Measurements from ENCODE around the gene ZNF526.

The ZNF526 gene, protein sequence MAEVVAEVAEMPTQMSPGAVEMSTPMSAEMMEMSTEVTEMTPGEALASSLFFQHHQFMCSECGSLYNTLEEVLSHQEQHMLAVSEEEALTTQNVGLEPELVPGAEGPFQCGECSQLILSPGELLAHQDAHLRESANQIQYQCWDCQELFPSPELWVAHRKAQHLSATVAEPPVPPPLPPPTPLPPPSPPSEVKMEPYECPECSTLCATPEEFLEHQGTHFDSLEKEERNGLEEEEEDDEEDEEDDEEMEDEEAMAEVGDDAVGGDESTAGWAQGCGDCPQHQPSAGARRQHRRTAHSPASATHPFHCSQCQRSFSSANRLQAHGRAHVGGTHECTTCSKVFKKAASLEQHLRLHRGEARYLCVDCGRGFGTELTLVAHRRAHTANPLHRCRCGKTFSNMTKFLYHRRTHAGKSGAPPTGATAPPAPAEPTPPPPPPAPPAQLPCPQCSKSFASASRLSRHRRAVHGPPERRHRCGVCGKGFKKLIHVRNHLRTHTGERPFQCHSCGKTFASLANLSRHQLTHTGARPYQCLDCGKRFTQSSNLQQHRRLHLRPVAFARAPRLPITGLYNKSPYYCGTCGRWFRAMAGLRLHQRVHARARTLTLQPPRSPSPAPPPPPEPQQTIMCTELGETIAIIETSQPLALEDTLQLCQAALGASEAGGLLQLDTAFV

DNA sequence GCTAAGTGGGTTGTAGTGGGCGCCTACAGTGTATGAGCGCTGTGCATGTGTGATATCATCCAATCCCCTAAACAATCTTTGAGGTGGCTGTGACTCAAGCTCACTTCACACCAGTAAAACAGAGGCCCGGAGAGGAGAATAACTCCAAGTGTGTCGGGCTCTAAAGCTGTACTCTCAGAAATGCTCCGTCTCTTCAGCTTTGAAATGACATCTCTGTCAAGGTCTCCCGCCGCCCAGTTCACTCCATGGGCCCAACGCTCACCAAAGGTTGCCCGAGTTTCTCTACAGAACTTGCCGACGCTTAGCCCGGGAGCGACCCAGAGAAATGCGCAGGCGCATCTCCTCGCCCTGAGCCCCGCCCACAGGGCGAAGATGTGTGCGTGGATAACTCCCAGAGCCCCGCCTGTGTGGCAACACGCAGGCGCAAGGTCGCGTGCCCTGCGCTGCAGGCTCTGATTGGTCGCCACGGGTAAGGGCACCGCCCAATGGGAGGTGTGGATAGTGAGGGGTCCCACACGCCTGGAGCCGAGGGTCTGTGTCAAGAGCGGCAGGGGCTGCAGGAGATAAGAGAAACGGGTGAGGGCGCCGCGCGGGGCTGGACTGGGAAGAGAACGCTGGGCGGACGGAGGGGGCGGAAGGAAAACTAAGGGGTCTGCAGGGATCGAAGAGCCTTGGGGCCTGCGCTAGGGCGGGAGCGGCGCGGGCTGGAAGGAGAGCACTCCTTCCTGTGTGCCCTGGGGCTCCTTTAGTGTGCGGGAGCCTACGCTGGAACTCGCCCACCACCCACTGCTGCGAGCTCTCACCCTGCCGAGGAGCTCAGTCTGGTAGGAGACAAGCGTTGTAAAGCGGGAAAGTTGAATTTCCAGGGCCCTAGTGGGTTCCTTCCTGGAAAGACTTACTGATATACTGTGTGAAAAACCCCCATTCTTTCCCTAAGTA, at the start of gene ZNF526:
Gene ZNF526, plus strand, starts transcription at position 501 of the 939 bp plus-strand sequence. CDS start 4,092 bp downstream, outside the sequence.
- peak; percentile 96 for DNase-seq (ENCODE audit: low read depth)

DNA sequence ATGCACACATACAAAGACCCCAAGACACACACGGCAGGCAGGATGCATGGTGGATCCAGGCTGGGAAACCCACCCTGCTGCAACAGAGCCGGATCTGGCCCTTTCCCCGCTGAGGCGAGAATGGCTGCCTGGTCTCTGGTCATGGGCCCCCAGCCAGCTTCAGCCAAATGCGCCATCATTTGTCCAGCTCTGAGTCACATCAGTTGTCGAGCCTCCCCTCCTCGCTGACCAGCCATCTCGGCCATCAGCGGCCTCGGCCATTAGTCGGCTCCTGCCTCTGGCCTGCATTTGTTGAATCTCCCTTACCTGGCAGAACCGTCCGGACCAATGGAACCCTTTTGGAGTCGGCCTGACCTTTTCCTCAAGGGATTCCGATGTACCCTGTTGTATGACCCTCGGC, 49.4 kb upstream of the ZNF526 start:
- DNase-seq (ENCODE audit: low read depth), result no peak

DNA sequence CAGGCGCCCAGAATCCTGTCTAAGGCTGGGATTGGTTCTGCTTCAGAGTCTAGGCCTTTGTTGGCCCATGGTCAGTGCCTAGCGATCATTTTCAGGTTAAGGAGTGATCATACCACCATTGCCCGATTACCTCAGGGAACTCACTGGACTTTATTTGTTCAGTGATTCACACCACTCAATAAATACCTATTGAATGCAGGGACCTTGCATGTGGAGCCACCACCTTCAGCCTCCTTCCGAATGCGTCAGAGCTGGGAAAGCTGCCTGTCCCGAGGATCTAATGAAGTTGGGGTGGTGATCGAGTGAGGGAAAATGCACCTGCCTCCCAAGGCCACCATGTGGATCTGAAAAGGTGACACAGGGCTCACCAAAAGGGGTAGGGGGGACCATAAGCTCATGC, 47.9 kb upstream of the ZNF526 start:
- DNase-seq (ENCODE audit: low read depth), result no peak

DNA sequence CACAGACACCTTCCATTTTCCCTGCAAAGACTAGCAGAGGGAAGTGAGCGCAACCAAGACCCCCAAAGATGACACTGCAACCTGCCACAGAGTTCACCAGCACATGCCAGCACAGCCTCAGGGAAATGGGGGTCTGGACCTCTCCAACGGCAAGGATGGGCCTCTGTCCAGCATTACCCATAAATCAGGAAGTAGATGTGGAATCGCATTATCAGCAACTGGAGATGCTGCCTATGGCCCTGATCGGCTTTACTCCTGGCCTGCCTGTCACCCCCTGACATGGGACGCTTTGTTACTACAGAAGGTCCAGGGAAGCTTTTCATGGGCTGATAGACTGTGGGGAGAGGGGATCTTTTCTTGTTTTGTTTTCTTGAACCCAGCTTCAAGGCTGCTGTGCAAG, 46.4 kb upstream of the ZNF526 start:
- DNase-seq (ENCODE audit: low read depth), result no peak

DNA sequence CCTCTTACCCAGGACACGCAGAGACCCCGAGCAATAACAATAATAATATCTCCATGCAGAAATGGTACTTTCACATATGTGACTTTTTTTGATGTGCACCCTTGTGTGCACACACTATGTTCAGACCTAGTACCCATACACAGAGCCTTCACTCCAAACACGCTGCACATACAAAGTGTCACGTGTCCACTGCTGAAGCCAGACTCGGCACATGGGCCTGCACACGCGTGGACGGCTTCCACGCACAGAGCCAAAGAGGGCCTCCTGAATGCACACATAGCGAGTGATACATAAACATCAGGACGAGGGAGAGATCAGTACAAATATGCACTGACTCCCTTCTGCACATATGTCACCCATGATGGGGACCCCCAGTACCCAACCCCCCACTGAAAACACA, 45.9 kb upstream of the ZNF526 start:
- no peak for DNase-seq (ENCODE audit: low read depth)

DNA sequence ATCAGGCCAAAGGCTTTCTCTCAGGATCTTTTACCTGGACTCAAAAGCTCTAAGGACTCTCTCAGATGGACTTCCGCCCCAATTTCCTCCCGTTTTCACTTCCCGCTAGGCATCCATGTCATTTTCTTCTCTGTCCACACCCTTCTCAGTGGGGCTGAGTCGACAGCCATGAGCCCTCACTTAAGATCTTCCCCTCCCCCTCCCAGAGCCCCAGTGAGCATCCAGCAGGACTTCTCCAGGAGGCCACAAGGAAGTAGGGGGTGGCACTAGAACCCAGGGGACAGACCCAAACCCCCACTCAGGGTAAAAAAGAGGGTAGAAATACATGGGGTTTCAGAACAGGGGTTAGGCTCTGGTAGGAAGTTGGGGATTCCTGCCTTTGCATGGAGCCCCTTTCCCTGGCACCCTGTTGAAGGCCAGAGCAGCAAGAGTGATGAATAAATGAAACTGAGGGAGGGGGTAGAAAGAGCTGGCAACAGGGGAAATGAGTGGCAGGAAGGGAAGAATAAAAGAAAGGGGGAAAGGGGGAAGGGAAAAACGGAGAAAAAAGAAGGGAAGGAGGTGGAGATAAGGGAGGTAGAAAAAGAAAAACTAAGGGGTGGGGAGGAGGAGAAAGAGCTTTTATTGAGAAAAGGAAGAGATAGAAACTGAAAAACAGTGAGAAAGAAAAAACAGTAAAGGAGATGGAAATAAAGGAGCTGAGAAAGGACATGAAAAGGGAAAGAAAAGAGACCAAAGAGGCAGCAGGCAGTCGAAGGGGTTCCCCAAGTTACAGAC, 45.0 kb upstream of the ZNF526 start:
- DNase-seq (ENCODE audit: low read depth), result no peak

DNA sequence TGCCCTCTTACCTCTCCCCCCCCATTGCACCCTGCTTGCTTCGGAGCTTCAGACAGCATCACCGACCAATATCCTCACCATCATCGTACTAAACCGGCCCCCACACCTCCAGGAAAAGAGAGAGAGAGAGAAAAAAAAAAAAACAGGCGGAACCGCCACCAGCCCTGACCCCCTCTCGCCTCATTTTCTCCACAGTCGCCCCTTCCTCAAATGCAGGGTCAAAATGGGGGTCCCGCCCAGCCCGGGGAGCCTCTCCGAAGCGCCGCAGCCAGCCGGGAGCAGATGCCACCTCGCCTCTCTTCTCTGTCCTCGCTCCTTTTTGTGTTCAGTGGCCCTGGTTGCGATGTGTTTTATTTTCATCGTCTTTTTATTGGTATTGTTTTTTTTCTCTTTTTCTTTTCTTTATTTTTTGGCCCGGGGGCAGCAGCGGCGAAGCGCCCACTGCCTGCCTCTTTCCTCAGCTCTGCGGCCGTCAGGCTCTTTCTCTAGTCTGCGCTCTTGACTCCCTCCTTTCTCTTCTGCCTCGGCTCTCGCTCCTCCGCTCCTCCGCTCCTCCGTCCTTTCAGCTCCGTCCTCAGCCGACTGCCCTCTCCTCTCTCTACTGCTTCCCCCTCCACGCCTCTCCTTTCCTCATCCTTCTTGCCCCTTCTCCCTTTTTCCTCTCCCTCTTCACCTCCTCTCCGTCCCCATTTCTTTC, 44.0 kb upstream of the ZNF526 start:
- DNase-seq (ENCODE audit: low read depth), result no peak

DNA sequence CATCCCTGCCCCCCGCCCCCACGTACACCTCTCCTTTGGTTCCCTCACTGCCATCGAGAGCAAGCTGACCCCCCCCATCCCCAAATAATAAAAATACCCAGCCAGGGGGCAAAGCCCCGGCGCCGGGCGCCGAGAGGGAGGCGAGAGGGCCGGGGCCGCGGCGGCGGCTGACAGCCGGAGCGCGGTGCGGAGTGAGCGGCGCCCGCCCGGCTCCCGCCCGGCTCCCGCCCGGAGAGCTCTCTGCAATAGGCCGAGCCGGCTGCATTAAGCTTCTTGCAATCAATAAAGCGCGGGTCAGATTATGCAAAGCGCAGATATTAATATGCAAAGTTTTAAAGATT, 43.5 kb upstream of the ZNF526 start:
- no peak for DNase-seq (ENCODE audit: low read depth)

DNA sequence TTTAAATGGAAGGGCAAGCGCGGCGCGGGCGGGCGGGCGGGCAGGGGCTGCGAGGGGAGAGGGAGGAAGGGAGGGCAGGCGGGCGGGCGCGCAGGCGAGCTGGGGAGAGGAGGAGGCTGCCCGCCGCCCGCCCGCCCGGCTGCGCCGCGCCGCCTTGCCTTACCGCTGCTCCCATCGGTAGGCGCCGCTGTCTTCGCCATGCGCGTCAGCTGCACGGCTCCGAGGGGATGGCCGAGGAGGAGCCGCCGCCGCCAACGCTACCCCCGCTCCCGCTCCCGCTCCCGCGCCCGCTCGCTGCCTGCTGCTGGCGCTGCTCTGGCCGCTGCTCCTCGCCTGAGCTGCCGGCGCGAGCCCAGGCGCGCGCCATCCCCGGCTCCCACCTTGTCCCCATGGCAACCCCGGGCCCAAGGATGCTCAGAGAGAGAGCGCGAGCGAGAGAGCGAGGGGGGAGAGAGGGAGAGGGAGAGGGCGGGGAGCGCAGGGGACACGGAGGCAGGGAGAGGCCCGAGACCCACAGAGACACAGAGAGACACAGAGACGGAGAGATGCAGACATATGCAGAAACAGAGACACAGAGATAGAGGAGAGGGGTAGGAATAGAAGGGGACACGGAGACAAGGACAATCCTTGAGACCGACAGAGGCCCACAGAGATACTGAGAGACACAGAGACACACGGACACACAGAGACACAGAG, 43.0 kb upstream of the ZNF526 start:
- DNase-seq (ENCODE audit: low read depth), result peak; percentile 77

DNA sequence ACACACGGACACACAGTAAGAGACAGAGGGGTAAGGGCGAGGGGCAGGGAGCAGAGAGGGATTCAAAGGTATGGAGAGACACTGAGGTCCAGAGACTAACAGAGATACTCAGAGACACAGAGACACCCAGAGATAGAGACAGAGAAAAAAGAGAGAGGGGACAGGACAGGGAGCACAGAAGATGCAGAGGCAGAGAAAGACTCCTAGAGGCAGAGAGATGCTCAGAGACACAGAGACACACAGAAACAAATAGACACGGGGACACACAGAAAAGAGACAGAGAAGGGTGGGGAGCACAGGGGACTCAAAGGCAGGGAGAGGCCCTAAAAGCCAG, 42.5 kb upstream of the ZNF526 start:
- DNase-seq (ENCODE audit: low read depth), result no peak

DNA sequence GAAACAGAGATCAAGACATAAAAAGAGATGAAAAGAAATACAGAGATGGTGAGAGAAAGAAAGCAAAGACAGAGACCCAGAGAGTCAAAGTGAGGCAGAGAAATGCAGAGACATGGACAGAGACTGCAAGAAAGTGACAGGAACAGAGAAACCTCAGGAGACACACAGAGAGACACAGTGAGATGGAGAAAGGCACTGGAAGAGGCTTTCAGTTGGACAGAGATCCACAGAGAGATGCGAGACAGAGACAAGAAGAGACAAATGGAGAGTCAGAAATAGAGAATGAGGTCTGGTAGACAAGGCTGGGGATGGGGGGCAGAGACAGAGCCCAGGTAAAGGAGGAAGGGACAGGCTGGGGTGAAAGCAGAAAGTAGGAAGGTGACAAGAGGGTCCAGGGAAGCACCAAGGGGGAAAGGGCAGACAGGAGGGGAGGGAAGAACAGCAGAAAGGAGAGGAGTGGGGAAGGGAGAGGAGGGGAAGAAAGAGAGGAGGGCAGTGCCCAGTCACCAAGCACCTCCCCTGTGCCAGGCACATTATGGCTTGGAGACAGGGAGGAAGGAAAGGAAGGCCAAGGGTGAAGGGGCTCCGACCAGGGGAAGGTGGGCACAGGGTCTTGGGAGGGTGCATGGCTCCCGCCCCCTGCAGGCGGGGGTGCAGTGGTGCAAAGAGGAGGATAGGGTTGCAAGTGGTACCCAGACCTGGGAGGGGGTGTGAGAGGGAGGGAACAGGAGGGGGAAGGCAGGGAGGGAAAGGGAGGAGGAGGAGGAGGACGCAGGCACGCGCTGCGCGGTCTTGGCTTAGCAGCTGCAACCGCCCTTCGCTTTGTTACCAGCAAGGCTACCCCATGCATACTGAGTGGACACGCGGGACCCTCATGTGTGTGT, 41.1 kb upstream of the ZNF526 start:
- no peak for DNase-seq (ENCODE audit: low read depth)

DNA sequence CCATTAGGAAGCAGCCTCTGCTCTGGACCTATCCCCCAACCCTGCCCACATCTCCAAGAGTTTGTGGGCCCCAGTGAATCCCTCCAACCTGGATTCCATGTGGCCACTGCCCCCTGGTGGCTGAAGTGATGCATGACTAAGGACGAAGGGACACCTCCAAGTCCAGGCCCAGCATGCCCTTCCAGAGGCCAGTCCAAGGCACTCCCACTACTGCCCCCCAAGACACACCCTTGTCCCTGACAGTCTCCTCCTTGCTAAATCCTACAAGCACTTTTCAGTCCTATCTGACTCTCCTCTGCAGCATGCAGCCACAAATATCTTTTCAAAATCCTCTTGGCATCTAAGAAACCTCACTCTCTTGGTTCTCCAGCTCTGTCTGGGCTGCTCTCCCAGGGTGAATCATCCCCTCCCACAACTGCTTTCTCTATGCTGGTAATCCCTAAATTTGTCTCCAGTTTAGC, 35.7 kb upstream of the ZNF526 start:
- peak; percentile 61 for DNase-seq (ENCODE audit: low read depth)

DNA sequence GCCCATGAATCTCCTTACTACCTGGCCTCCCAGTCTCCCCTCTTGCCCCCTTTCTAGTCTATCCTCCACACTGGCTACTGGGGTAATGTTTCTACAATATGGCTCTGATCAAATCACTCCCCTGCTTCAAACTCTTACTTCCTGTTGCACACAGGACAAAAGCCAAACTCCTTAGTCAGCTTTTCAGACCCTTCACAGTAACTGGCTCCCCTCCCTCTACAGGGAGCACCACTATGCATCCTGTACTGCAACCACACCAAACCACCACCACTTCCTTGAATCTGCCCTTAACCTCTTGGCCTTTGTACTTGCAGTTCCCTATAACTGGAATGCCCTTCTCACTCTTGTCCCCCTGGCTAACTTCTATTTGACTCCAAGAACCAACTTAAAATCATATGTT, 34.8 kb upstream of the ZNF526 start:
- DNase-seq (ENCODE audit: low read depth), result no peak

DNA sequence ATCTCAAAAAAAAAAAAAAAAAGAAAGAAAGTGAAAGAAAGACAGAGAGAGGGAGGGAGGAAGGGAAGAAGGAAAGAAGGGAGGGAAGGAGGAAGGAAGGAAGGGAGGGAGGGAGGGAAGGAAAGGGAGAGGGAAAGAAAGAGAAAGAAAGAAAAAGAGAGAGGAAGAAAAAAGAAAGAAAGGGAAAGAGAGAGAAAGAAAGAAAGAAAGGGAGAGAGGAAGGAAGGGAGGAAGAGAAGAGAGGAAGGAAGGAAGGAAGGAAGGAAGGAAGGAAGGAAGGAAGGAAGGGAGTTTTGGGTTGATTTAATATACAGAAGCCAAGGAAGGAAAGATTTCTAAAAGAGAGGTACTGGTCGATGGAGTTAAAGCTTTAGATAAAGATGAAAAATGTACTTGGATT, 31.4 kb upstream of the ZNF526 start:
- DNase-seq (ENCODE audit: low read depth), result no peak

DNA sequence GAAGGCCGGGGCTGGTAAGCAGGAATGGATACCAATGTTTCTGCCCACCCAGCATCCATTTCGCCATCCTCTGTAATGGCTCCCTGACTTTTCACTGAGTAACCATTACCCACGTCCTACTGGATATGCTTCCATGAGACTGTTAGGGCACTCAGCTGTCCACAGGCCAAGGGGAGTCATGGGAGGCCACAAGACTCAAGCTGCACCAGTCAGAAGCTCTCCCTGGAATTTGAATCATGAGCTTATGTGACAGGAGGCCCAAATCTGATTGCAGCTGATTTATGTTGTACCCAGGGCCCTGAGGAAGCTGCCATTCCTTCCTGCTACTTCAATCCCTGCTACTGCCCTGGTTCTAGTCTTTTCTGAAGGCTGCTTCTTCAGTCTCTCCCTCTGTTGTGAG, 31.0 kb upstream of the ZNF526 start:
- no peak for DNase-seq (ENCODE audit: low read depth)

DNA sequence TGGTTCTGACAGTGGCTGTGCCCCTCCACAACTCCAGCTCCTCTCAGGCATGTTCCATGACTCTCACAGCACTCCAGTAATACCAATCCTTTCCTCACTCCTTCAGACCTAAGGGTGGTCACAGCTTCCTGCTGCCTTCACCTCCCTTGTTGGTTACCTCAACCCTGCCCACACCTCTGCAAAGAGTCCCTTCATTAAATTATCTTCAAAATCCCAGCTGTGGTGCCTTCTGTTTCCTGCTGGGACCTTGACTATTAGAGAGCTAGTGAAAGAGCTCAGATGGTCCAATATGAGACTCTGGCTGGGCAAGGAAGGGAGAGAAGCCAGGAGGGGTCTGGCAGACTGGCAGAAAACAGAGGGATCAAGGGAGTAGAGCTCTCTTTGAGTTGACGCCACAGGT, 28.8 kb upstream of the ZNF526 start:
- no peak for DNase-seq (ENCODE audit: low read depth)

DNA sequence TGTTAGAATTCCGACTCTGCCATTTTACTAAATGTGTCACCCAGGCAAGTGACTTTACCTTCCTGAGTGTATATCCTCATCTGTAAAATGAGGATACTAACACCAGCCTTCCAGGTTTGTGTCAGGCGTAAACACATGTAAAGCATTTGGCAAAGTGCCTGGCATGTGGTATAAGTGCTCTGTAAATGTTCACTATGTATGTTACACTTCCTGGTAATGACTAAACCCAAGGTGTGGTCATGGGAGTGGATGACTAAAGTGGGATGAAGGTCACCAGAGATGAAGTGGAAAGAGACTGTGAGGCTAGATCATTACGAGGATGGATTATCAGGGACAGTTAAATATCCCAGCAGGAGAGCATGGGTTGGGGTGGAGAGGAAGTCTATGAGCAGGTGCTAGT, 28.3 kb upstream of the ZNF526 start:
- DNase-seq (ENCODE audit: low read depth), result no peak

DNA sequence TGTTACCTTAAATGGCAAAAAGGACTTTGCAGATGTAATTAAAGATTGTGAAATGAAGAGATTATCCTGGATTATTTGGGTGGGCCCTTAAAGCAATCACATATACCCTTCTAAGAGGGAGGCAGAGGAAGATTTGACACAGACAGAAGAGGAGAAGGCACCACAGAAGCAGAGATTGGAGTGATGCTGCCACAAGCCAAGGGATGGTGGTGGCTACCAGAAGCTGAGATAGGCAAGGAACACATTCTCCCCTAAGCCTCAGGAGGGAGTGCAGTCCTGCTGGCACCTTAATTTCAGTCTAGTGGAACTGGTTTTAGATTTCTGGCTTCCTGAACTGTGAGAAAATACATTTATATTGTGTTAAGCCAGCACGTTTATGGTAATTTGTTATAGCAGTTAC, 26.8 kb upstream of the ZNF526 start:
- DNase-seq (ENCODE audit: low read depth), result no peak

DNA sequence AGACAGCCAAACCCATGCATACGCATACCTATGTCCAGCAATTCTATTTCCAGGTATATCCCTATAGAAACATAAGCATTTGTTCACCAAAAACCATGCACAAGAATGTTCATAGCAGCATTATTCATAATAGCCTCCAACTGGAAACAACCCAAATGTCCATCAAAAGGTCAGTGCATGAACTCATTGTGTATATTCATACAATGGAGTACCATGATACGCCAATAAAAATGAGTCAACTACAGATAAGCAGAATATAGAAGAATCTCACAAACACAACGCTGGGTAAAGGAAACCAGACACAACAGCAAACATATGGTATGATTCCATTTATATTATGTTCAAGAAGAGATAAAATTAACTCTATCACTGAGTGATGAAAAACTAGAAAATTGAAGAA, 26.4 kb upstream of the ZNF526 start:
- no peak for DNase-seq (ENCODE audit: low read depth)
